ENCODE data around the gene TDRD12. TPM values are rescaled to one million over a fixed set of nuclear protein-coding genes. Genes with fewer than 3 reads are reported as not detected.

Gene TDRD12
- total and polyA plus RNA-seq, 2 of the 13 experiments (the other 11 are each of a cell fraction or from before 2014, with no cell fraction given), result 0.03 to 0.40 TPM

- TF ChIP-seq ZNF780A (CRISPR knock-in tag; IDR thresholded peaks at IDR 0.05) (no peak), ZMYM3 (CRISPR knock-in tag; IDR thresholded peaks at IDR 0.05) (no peak), ZNF737 (CRISPR knock-in tag; IDR thresholded peaks at IDR 0.05; ENCODE audit: borderline replicate concordance) (no peak), RFX5 (IDR thresholded peaks at IDR 0.05; ENCODE audit: low read depth, low read length) (no peak), CENPT (CRISPR knock-in tag; IDR thresholded peaks at IDR 0.05; ENCODE audit: low read depth) (0 out of 2 replicates have a peak, but pooled peaks have one; percentile 30), TMF1 (CRISPR knock-in tag; IDR thresholded peaks at IDR 0.05; ENCODE audit: low read depth) (no peak), MTA1 (CRISPR knock-in tag; IDR thresholded peaks at IDR 0.05; ENCODE audit: borderline replicate concordance) (0 out of 2 replicates have a peak, but pooled peaks have one; percentile 0), SP2 (CRISPR knock-in tag; IDR thresholded peaks at IDR 0.05) (no peak), ZNF33B (CRISPR knock-in tag; IDR thresholded peaks at IDR 0.05) (no peak), PRPF4 (IDR thresholded peaks at IDR 0.05; ENCODE audit: low read depth, low read length, poor library complexity, severe bottlenecking) (no peak), SAP130 (CRISPR knock-in tag; IDR thresholded peaks at IDR 0.05; ENCODE audit: low read depth) (no peak), FOXO4 (CRISPR knock-in tag; conservative IDR thresholded peaks at IDR 0.05) (no peak), PRDM10 (CRISPR knock-in tag; IDR thresholded peaks at IDR 0.05; ENCODE audit: low read depth) (no peak), ZBTB25 (CRISPR knock-in tag; IDR thresholded peaks at IDR 0.05) (no peak), ZNF543 (CRISPR knock-in tag; IDR thresholded peaks at IDR 0.05) (no peak), PHF20 (CRISPR knock-in tag; IDR thresholded peaks at IDR 0.05) (no peak), ARHGAP35 (CRISPR knock-in tag; IDR thresholded peaks at IDR 0.05; ENCODE audit: borderline replicate concordance) (no peak), YEATS2 (CRISPR knock-in tag; IDR thresholded peaks at IDR 0.05; ENCODE audit: borderline replicate concordance) (no peak), ZNF687 (CRISPR knock-in tag; IDR thresholded peaks at IDR 0.05) (peak; percentile 57)
Measured at GRCh38 chr19:32676186-32676894, 43.2 kb upstream of the TDRD12 start (continued).

Data from HepG2 (cell line).